Measurements from ENCODE around the gene FEV. TPM values are rescaled to one million over a fixed set of nuclear protein-coding genes. Genes with fewer than 3 reads are reported as not detected.
A peak's percentile ranks its signal among the peaks of the same experiment; 100 is the strongest.

Gene FEV
- total and polyA plus RNA-seq, 2 donors (not counting 3 experiments of a cell fraction or from before 2014, with no cell fraction given): not detected

- H3K4me2 ChIP-seq (ENCODE audit: insufficient read depth, low read length): no peak overlapping the region
- peaks cover 5% of the 10 kb centered on the region for H3K4me1 ChIP-seq (ENCODE audit: control insufficient read depth, extremely low read depth, insufficient read depth, low read length)
- H3K9me3 ChIP-seq (replicated peaks; ENCODE audit: control insufficient read depth, insufficient read depth, low read length): no peaks in the 10 kb centered on the region
- ChIA-PET POLR2A (no interaction called here), CTCF (interaction anchor here (1.5 to 10.4 kb wide), 2 partner anchors 9 to 163 kb away, joined by 4 to 164 read pairs; partner anchors contain the start of gene FEV)
- H3K79me2 ChIP-seq (ENCODE audit: control insufficient read depth, insufficient read depth, low read length): no peaks in the 10 kb centered on the region
- H4K20me1 ChIP-seq (replicated peaks; ENCODE audit: control insufficient read depth, extremely low read depth, insufficient read depth, low read length): no peaks in the 10 kb centered on the region
- H3K27ac ChIP-seq (ENCODE audit: insufficient read depth, low read depth, low read length): no peak overlapping the region
- no TSS peak for BruUV-seq (replicated peaks)
- H3K36me3 ChIP-seq (ENCODE audit: control insufficient read depth in 2 of 2, extremely low read depth in 1 of 2, insufficient read depth in 2 of 2, low read length in 2 of 2): no peaks in the 10 kb centered on the region
- H3K4me3 ChIP-seq (replicated peaks in 1 of 3; ENCODE audit: insufficient read depth in 1 of 3, low read depth in 1 of 3, low read length in 3 of 3): no peak overlapping the region
- H2AFZ ChIP-seq (ENCODE audit: low read depth, low read length): no peak overlapping the region
- H3K9ac ChIP-seq (replicated peaks; ENCODE audit: extremely low read depth, insufficient read depth, low read length): no peak overlapping the region
- intact Hi-C loops (cut with micrococcal nuclease): no loop called here
- FAIRE-seq (no peak), DNase-seq (ENCODE audit: low read depth, low spot score) (no peak)
- dilution Hi-C loops (cut with MboI; ENCODE audit: extremely low pct_ligation_motif_present, low sequenced_read_pairs): no loop called here
- TF ChIP-seq EZH2 (IDR thresholded peaks at IDR 0.05; ENCODE audit: borderline replicate concordance, low read depth, low read length, severe bottlenecking) (peak; percentile 54), POLR2AphosphoS5 (IDR thresholded peaks at IDR 0.05; ENCODE audit: insufficient read depth, low read depth, low read length) (no peak)
- no peaks in the 10 kb centered on the region for H3K9me1 ChIP-seq (replicated peaks; ENCODE audit: control insufficient read depth, extremely low read depth, insufficient read depth, low read length)
- peaks cover 85 to 91% of the 10 kb centered on the region in 2 experiments for H3K27me3 ChIP-seq (ENCODE audit: control insufficient read depth in 2 of 2, insufficient read depth in 2 of 2, low read length in 2 of 2)
These were observed 6.7 kb upstream of the FEV start for GRCh38 chr2:218991674-218992168.

- no peaks in the 10 kb centered on the region for H3K9me1 ChIP-seq (replicated peaks; ENCODE audit: control insufficient read depth, extremely low read depth, insufficient read depth, low read length)
- H3K4me3 ChIP-seq (replicated peaks in 1 of 3; ENCODE audit: insufficient read depth in 1 of 3, low read depth in 1 of 3, low read length in 3 of 3): no peak overlapping the region
- peaks cover 89 to 95% of the 10 kb centered on the region in 2 experiments for H3K27me3 ChIP-seq (ENCODE audit: control insufficient read depth in 2 of 2, insufficient read depth in 2 of 2, low read length in 2 of 2)
- no peaks in the 10 kb centered on the region for H3K79me2 ChIP-seq (ENCODE audit: control insufficient read depth, insufficient read depth, low read length)
- H3K4me2 ChIP-seq (ENCODE audit: insufficient read depth, low read length): no peak overlapping the region
- H3K27ac ChIP-seq (ENCODE audit: insufficient read depth, low read depth, low read length): no peak overlapping the region
- H3K4me1 ChIP-seq (ENCODE audit: control insufficient read depth, extremely low read depth, insufficient read depth, low read length): peaks cover 5% of the 10 kb centered on the region
- FAIRE-seq: no peak
- no peak for DNase-seq (ENCODE audit: low read depth, low spot score)
- H4K20me1 ChIP-seq (replicated peaks; ENCODE audit: control insufficient read depth, extremely low read depth, insufficient read depth, low read length): no peaks in the 10 kb centered on the region
- ChIA-PET CTCF (interaction anchor here (1.4 to 10.4 kb wide), 3 partner anchors 8 to 129 kb away, joined by 4 to 164 read pairs (median 5); partner anchors contain the start of gene FEV), POLR2A (no interaction called here)
- H3K9ac ChIP-seq (replicated peaks; ENCODE audit: extremely low read depth, insufficient read depth, low read length): no peak overlapping the region
- intact Hi-C loops (cut with micrococcal nuclease) (no loop called here), dilution Hi-C loops (cut with MboI; ENCODE audit: extremely low pct_ligation_motif_present, low sequenced_read_pairs) (no loop called here)
- H3K36me3 ChIP-seq (ENCODE audit: control insufficient read depth in 2 of 2, extremely low read depth in 1 of 2, insufficient read depth in 2 of 2, low read length in 2 of 2): no peaks in the 10 kb centered on the region
- H3K9me3 ChIP-seq (replicated peaks; ENCODE audit: control insufficient read depth, insufficient read depth, low read length): no peaks in the 10 kb centered on the region
- no TSS peak for BruUV-seq (replicated peaks)
- H2AFZ ChIP-seq (ENCODE audit: low read depth, low read length): no peak overlapping the region
- TF ChIP-seq POLR2A (IDR thresholded peaks at IDR 0.05; ENCODE audit: low read depth, low read length) (no peak), FOS (IDR thresholded peaks at IDR 0.05; ENCODE audit: borderline replicate concordance, insufficient read depth, low read length) (no peak), MAX (IDR thresholded peaks at IDR 0.05; ENCODE audit: insufficient read depth, insufficient read length) (no peak), CTCF (IDR thresholded peaks at IDR 0.05; ENCODE audit: extremely low read depth in 1 of 2, insufficient read depth in 1 of 2, low read depth in 1 of 2, low read length in 2 of 2) (no peak), POLR2AphosphoS5 (IDR thresholded peaks at IDR 0.05; ENCODE audit: insufficient read depth, low read depth, low read length) (no peak), GATA2 (IDR thresholded peaks at IDR 0.05; ENCODE audit: insufficient read depth, insufficient read length, low read depth, low read length) (no peak), JUN (IDR thresholded peaks at IDR 0.05; ENCODE audit: borderline replicate concordance, insufficient read depth, insufficient read length, low read depth) (no peak), MYC (IDR thresholded peaks at IDR 0.05; ENCODE audit: low read depth, low read length) (no peak), EZH2 (IDR thresholded peaks at IDR 0.05; ENCODE audit: borderline replicate concordance, low read depth, low read length, severe bottlenecking) (no peak)
These were observed 5.6 kb upstream of the FEV start for GRCh38 chr2:218990612-218991011.
